ENCODE measurements around the gene PRR13.
"Not testable (repeated sequence)": the region's sequence is repeated elsewhere in the genome, so short reads cannot be mapped to it uniquely, and the experiment has no call there.

Gene PRR13

DNA sequence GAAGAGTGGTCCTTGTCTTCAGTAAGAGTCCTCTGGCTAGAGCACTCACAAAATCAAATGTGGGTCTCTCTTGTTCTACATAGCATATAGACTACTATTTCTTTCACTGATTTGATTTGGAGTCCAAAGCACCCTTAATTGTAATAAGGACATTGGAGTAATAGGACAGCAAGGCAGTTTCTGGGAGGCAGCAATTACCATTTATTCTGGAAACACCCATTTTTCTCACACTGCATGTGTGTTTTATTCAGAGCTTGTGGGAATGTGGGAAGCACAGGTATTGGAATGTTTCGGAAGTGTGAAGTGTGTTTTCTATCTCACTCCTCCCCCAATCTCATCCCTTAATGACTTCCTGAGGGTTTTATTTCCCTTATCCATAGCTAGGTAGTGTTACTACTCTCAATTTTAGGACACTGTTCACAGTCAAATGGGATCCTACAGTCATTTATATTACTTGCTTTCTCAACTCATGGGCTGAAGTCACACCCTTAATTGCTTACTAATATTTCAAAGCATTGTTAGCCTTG is 30.6 kb downstream of the PRR13 start:
- DNase-seq (ENCODE audit: low spot score) = no peak

DNA sequence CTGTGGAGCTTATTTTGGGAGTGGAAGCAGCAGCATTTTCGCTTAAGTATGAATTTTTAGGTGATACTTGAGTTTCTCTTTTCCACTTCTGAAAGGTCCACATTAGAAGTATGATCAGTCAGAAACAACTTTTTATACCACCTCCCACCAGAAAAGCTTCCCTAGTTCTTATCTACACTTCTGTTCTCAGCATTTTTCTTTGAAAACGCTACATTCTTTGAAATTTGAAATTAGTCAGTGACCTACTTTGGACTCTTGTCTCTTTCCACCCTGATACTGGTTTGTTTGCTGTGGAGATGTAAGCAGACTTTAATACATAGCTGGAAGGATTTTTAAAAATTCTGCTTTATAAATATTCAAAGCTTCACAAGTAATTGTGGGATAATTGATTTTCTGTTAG is 32.5 kb downstream of the PRR13 start:
- no peak for DNase-seq (ENCODE audit: low spot score)

DNA sequence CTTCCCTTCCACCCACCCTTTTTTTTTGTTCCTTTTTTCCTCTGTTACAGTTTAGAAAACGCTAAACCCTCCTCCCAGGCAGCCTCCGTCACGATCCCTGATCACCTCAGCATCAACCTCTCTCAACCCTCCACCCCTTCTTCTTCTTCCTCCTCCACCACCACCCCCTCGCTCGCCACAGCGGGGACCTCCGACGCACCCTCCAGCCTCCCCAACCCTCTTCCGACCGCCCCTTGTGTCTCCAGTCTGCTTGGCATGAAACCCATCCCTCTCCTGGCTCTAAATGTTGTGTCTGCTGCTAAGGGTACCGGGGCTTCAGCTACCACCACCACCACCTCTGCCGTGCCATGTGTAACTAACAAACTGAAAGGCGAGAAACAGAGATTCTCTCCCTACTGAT is 33.3 kb downstream of the PRR13 start:
- DNase-seq (ENCODE audit: low spot score) = no peak

DNA sequence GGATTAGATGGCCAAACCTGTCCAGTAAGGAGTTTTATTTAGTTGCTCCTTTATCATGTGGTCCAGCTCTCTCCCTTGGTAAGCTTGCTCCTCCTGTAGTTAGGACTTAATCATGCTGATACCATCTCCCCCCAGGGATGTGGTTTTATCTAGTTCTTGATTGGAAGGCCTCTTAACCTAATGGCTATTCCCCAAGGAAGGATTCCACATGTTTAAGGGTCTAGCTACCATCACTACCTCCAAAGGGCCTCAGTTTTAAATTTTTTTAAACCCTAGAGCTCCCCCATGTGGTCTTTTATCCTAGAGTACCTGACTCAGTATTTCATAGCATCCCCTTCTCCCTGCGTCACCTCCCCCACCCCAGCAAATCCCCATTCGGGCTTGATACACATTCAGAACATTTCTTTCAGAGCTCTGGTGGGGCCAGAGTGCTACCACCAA is 35.3 kb downstream of the PRR13 start:
- DNase-seq (ENCODE audit: low spot score) = no peak

DNA sequence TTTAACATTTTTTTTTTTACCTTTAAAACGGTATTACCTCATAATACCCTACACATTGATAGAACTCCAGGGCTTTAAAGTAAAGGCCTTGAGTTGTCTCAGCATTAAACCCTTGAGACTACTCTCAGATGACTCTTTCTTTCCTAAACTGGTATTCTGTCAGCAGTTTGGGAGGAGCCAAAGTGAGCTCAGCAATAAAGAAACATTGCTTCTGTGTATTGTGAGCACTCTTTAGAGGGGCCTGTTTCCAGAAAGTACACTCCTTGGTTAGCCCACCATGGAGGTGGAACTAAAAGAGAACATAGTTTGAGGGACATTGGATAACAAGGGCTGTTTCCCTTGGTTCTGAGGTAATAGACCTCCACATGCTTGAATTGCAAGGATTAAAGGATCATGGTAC is 37.3 kb downstream of the PRR13 start:
- no peak for DNase-seq (ENCODE audit: low spot score)

DNA sequence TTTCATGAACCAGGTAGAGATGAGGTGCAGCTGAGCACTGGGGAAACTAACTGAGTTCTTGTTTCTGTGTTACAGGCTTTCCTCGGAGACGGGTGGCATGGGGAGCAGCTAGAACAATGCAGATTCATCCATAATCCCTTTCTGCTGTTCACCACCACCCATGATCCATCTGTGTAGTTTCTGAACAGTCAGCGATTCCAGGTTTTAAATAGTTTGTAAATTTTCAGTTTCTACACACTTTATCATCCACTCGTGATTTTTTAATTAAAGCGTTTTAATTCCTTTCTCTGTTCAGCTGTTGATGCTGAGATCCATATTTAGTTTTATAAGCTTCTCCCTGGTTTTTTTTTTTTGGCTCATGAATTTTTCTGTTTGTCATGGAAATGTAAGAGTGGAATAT is 37.8 kb downstream of the PRR13 start:
- DNase-seq (ENCODE audit: low spot score) = no peak

DNA sequence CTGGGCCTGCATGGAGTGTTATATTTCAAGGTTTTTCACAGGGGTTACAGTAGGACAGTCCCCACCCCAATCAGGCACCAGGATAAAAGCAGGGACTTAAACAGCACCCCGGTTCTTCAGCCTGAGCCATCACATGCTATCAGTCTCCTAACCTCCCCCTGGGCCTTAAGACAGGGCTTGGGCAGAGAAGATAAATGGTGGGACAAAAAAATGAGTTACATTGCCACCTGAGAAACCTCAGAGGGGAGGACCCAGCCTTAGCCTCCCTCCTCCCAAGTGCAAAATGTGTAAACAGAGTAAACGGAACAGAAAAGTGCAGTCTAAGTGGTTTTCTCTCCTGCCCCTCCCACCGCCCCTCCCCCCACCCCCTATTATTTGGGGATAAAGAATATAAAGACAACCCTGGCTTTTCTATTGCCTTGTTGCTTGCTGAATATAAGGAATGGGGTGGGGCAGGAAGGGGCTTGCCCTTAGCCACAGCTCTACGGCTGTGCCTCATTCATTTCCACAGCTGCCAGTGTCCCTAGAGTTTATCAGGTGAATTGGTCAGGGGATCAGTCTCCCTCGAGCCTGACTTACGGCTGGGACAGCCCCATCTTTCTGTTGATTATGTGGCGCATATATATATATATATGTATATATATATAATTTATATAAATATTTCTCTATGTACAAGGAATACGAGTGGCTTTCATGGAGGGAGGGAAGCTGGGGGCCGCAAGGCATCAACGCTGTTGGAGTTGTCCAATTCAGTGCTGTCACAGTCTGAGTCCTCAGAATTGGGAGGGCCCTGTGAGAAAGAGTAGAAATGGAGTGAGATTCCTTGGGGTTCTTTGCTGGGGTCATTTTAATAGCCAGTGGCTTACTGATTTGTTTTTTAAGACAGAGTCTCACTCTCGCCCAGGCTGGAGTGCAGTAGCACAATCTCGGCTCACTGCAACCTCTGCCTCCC is 39.2 kb downstream of the PRR13 start:
- no peak for DNase-seq (ENCODE audit: low spot score)

DNA sequence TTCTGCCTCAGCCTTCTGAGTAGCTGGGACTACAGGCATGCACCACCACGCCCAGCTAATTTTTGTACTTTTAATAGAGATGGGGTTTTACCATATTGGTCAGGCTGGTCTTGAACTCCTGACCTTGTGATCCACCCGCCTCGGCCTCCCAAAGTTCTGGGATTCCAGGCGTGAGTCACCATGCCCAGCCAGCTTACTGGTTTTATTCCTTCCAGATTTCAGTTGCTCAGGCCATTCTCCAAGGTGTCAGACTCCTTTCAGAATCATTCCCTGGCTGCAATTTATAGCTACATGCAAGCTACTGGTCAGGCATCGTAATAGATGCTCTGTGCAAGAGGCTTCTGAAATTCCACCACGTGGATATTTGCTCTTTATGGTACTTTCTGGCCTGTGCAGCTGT is 39.9 kb downstream of the PRR13 start:
- not testable (repeated sequence) for DNase-seq (ENCODE audit: low spot score)

DNA sequence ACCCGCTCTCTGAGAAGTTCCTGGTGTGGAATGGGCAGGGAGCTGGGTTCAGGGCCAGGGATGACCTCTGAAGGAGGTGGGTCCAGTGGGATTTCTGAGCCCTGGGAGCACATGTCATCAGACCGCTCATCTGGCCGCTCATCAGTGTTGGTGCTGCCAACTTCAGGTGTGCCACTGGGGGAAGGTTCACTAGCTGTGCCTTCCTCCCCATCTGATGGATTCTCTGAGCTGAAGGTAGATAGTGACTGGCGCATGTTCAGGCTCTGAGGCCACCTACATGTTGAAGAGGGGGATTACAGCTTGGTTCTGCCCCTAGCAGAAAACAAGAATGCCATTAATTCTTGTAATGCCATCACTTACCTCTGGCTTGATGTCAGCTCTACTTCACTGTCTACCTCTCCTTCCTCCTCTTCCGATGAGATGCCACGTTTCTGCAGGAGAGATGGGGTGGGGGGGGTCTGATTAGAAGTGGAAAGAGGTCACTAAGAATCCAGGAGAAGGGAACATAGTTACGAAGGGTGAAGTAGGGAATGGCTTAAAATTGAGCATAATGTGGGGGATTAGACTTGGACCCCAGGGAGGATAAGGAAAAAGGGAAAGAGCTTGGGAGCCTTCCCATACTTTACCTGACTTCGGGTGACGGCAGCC is 40.5 kb downstream of the PRR13 start:
- no peak for DNase-seq (ENCODE audit: low spot score)

DNA sequence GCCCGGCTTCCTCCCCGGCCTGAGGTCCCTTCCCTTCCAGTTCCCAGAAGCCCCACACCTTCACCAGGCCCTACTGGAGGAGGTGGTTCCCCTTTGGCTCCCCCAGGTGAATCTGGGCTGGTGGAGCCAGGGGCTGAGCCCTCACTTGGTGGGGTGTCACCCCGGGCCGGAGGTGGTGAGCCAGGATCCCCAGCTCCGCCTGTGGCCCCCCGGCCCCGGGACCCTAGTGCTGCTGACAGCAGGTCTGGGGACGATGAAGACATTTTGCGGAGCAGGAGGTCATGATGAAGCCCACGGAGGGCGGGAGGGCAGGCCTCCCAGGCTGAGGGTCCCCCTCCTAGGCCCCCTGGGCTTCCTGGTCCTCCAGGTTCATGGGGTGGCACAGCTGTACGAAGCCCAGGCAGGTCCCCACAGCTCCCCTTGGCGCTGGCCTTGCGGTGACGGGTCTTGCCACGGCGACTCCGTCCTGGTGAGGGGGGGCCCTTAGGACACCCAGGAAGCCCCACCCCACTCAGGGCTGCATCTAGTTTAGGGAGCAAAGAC is 41.2 kb downstream of the PRR13 start:
- DNase-seq (ENCODE audit: low spot score) = no peak

DNA sequence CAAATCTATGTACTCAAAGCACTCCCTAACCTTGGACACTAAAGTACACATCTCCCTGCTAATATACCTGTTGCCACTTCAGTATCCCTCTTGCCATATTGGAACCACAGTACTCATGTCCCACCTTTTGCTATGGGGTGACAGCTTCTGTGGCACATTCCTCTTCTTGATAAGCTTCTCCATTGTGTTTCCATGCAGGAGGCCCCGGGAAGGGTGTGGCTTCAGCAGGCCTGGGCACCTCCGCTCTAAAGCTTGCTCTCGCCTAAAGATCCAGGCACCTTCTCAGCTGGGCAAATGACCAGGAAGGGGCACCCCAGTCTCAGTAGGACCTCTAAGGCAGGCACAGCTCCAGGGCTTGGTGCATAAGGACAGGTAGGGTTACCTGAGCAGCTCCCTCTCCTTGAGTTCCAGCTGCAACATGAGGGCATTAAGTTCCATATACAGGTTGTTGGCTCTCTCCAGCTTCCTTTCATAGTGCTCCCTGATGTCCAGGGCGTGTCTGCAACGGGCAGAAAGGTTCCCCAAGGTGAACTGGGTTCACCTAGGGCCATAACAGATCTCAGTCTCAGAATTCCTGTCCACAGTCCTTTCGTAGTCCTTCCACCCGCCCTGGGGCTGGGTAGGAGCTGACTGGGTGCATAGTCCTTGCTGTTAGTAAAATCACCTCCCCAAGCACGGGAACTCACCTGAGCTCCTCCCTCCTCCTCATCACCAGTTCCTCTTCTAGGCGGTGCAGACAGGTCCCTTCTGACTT is 41.9 kb downstream of the PRR13 start:
- no peak for DNase-seq (ENCODE audit: low spot score)

DNA sequence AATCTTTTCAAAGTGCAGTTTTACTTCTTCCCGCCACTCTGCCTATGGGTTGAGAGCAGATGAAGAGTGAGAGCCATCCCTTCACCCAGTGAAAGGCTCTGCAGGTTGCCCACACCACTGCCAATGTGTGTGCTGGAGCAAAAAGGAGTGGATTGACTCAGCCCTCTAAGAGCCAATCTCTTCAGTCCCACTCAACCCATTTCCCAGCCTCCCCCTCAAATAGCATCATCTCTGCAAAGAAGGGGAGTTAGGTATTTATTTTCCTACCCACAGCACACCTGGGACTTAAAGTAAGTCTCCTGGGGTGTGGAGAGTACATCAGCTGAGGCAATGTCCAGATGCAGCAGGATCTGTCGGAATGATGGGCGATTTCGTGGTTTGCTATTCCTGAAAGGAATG is 42.4 kb downstream of the PRR13 start:
- DNase-seq (ENCODE audit: low spot score) = no peak

DNA sequence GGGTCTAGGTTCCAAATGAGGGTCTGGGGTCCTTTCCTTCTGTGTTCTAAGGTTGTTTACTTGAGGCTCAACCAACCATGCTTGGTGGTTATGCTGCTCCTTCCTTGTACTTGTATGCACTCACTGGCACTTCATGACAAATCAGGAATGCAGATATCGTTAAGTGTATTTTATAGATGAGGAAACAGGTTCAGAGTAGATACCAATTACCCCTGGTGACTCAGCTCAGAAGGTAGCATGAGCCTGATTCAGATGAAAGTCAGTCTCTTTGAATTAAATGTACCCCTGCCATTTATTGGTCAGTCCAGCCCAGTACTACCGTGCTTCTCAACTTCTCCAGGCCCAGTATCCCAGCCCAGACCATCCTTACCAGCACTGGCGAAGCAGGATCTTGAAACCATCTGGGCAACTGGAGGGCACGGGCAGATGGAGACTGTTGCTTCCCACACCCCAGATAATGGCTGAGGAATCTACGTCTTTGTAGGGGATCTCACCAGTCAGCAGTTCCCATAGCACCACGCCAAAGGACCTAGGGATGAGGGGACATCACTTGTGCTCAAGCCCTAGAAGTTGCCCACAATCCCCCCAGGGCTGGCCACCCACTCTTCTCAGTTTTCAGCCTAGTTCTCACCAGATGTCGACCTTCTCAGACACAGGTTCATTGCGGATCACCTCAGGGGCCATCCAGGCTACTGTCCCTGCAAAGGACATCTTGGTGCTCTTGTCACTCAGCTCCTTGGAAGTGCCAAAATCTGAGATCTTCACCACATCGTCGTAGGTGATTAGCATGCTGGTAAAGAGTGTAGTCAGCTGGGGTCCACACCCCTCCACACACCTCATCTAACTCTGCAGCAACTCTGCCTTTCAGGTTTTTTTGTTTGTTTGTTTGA is 43.4 kb downstream of the PRR13 start:
- no peak for DNase-seq (ENCODE audit: low spot score)

DNA sequence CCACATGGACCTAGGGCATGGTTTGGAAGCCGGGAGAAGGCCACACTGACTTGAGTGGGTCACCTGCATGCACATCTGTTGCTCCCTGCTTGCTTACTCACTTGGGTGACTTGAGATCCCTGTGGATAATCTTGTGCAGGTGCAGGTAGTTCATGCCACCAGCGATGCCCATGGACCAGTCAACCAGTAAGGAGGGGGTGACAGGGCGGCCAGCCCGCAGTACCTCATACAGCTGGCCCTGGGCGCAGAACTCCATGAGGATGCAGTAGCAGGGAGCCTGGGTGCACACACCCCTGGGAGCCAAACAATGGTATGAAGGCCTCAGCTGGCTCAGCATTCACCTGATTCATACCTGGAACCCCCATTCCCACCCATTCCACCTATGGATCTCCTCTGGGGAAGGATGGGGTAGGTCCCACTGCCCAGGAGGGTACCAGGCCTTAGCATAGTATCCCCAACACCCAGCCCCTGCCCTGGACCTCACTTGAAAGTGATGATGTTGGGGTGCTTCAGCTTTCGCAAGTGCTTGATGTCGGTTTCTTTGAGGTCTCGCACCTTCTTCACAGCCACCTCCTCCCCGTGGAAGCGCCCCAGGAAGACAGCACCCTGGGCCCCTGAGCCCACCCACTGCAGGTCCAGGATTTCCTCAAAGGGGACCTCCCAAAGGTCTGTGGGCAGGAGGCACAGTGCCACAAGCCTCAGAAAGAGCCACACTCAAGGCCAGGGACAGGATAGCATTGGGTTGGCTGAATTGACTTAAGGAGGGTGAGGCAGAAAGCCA is 44.6 kb downstream of the PRR13 start:
- no peak for DNase-seq (ENCODE audit: low spot score)

DNA sequence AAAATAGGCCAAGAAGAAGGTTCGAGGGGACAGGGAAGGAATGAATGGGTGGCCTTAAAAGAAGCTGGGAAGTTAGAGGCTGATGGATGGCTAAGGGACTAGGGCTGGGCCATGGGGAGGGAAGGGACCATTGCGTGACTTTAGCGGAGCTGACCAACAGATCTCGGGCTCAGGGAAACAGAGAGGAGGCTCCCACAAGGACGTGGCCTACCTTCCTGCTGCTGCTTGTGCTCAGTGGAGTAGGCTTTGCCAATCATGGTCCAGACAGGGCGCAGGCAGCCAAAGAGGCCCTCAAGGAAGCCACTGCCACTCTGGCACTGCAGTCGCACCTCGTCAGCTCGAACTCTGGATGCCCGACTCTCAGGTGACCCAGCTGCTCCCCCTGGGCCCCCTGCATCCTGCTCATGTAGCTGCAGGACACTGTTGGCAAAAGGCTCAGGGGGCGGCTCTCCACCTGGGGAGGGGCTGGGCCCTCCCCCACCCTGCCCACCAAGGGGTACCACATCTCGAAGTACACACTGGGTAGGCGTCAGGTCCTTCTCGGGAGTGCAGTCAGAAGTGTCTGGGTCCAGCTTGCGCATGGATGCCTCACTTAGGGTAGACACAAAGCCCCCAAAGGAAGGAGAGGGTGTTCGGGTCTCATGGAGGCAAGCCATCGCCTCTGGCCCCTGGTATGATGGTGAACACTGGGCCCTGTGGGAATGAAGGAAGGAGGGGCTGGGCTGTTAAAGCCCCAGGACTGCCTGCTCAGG is 45.4 kb downstream of the PRR13 start:
- DNase-seq (ENCODE audit: low spot score) = no peak

DNA sequence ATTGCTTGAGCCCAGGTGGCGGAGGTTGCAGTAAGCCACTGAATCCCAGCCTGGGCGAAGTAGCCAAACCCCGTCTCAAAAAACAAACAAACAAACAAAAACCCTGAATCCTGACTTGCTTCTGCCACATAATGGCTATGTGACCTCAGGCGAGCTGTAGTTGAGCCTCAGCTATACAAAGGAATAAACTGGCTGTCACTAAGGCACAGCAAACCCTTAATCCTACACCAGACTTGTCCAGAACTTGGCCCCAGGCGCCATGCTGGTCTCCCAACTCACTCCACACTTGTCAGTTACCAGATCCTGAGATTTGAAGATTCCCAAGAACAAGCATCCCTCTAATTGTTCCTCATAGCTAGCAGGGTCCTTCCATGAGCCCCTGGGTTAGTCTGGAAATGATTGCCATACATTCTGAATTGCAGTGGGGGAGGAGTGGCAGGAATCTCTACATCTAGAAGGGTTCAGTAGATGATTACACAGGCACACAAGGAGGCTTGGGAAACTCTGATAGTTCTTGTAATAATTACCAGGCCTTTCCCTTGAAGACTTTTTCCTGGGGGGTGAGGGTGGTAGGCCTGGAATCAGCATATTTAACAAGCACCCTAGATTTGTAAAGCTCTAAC is 47.8 kb downstream of the PRR13 start:
- no peak for DNase-seq (ENCODE audit: low spot score)

DNA sequence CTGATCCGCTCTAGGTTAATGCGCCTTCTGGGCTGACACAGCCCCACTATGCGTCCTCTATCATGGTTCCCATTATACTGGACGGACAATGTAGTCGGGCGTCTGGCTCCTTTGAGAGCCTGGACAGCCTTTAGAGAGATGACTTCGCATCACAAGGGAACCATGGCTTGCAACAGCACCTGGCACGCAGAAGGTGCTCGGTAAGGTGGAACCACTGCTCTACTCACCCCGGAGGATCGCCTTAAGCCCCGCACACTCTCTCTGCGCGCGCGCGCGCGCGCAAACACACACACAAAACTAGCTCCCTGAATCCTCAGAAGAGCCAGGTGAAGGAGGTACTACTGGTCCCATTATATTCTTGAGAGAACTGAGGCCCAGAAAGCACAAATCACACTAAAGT is 50.7 kb downstream of the PRR13 start:
- no peak for DNase-seq (ENCODE audit: low spot score)

DNA sequence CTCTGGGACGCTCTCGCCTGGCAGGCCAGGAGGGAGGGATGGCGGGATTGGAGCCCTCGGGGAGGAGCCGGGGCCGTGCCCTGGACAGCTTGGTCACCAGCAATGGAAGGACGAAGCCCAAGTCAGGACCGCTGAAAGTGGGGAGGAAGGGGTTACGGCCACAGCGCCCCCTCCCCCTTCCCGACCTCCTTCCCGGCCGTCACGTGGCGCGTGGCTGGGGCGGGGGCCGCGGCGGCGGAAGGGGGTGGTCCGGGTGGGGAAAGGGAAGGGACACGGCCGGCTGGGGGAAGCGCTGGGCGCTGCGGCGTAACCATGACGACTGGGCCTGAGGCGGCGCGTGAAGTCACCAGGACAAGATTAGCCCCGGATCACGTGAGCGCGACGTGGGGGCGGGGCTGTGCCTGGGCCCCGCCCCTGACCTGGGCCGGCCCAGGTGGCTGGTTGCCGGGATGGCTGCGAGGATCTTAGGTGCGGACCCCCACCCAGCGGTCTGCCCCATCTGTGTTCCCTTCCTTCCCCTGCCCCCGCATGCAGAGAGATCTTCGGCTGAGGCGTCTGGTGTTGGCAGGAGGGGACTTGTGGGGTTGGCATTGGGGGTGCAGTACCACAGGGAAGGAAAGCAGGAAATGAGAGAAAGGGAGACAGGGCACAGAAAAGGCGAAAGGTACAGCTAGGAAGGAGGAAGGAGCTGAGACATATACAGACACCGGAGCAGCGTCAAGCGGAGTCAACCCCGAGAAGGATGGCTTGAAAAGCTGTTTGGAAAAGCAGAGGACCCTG is 51.5 kb downstream of the PRR13 start:
- DNase-seq (ENCODE audit: low spot score) = peak; percentile 80

Data from SW480 (cell line).